NCI-H2081 treated with DMSO at 0.1 percent for 48 hours (cell line): ENCODE data around the gene UBL7.

Experiments
- DNase-seq: peaks from one replicate; lab custom pipeline; 2025; lab: John Stamatoyannopoulos, UW

Gene UBL7

DNA sequence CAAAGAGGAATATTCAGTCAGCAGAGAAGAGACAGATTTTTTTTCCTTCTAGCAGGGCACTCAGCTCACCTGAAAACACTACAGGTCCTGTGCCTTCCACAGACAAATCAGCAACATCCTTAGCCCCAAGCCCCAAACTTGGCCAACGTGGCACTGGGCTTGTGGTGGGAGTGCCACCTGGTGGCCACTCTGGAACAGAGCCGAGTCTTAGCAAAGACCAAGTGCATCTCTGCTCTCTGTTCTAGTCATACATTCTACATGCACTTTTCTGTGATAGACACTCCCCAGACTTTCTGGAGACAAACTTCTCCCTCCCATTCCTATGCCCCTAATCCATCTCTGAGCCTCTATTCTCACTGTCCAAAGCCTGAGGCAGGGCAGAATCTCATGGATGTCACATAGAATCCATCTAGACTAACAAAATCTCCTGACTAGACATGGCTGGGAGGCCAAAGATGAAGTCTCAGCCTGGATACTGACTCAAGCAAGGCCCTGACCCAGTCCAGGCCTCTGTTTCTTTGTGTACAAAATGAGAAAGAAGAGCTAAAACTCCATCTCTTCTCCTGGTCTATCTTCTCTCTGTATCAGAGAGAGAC, 22.1 kb downstream of the UBL7 start:
- no peak for DNase-seq

DNA sequence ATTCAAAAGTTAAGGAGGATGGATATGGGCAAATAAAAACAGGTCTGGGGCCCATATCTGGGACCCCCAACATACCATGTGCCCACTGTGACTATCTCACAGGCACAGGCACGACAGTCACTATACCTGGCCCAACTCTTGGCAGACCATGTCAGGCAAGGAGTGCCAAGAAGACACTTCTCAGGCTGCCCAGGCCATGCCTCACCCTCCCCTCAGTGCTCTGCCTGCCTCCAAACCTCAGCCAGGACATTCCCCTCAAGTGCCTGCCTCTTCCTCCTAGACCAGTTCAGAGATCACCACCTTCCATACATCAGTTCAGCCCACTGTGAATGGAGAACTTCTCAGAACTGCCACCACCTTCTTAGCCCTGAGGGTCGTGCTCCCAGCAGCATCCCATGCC, 22.8 kb downstream of the UBL7 start:
- no peak for DNase-seq

DNA sequence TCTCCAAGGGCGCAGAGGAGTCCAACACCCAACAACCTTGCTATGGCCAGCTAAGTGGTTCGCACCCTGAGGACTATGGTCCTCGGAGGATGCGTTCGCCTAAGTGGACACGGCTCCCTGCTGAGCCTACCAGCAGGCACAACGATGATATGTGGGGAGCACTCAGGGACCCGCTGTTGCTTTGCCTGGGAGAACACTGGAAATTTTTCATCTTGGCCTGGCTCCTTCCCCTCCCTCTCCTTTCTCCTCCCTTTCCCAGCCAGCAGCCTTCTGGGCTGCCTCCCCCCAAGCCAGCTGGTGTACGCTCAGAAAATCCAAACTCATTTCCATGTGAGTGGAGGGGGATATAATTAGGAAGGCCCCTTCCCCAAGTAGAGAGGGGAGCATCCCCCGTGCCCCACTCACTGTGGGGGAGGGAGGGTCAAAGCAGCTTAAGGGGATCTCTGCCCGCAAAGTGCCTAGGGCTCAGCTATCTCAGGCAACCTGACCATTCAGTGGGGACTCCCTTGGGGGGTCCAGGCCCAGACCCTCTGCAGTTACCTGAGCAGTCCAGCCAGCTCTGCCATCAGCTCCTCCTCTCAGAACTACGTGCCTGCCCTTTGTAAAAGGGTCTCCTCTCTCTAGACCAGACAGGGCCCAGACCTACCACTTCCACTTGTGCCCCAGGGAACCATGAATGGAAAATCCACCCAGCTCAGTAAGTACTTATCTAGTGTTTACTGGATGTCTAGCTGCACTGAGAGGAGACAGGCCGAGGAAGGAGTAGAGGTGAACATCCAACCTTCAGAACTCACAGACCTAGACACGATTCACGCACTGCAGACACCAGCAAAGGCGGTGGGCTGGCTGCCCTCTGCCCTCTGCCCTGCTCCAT, 26.5 kb downstream of the UBL7 start:
- no peak for DNase-seq

DNA sequence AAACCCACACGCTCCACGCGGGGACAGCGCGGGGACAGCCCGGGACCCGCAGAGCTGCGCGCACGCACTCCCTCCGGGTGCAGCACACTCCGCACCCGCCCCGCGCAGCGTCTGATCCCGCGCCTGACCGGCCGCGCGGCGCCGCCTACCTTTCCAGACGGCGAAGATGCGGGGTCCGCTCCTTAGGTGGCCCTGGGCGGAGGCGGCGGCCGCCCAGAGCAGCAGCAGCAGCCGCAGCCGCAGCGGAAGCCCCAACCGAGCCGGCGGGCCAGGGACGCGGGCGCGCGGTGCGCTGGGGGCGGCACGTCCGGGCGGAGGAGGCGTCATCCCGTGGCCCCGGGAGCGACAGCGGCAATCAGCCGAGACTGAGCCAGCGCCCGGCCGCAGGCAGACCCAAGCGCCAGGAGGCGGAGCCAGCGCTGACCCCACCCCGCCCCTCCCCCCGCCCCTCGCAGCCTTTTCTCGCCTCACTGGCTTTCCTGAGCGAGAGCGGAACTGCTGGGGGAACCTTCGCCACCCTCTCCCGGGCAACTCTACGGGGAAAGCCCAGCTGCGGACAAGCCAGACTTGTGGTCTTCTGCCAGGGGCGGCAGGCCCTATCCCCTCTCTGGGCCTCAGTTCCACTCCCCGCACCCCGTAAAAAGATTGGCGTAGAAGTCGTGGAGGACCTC, 27.2 kb downstream of the UBL7 start, which contains the start of gene SEMA7A:
SEMA7A (minus strand) TSS at position 367 of the 671 bp plus-strand sequence; CDS start at position 327, 40 bp downstream.
- no peak for DNase-seq

DNA sequence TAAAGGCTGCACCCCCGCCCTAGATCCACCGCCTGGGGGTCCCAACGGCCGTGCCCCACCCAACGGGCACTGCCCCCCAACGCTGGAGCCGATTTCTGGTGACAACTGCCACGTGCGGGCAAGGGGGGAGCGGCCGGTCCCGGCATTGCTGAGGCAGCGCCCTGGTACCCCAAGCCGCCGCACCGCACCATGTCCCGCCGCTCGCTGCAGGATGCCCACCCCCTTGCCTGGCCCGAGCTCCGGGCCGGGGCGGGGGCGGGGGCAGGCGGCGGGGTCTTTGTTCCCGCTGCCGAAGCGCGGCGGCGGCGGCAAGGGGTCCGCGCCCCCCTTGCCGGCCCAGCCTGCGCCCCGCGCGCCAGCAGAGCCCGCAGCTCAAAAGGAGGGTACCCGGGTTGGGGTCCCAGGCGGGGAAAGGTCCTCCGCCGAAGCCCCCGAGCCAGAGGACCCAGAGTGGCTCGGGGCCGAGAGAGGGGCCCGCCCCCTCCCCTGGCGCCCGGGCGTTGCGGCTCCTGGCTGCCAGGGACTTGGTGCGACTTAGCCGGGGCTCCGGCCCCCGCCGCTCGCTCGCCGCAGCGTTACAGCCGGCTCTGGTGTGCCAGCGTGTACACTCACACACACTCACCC, 27.9 kb downstream of the UBL7 start:
- DNase-seq: no peak

DNA sequence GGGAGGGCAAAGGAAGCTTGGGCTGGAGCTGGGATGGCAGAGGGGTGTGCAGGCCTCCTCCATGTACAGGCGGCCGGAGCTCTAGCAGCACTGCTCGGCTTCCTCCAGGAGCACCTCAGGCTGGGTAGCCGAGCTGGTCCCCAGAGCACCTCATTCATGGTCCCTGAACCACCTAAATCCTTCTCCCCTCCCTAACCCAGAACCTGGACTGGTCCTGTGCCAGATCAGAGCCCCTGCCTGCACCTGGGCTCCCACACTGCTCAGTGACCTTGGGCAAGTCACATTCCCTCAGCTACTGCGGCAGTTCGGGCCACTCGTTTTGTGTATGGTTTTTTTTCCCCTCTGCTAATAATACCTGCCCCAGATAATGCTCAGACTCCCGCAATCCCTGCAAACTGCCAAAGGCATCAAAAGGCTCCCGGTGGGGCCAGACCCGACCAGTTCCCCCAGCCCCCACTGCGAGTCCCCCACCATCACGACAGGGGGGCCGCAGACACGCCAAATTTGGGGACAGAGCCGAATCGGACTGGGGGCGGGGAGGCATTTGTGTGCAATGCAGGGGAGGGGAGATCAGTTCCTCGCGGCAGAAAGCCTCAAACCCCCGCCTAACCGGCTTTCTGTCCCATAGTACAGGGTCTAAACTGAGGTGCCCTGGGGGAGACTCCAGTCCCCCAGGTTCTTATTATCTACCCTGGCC, 28.5 kb downstream of the UBL7 start:
- DNase-seq: no peak

DNA sequence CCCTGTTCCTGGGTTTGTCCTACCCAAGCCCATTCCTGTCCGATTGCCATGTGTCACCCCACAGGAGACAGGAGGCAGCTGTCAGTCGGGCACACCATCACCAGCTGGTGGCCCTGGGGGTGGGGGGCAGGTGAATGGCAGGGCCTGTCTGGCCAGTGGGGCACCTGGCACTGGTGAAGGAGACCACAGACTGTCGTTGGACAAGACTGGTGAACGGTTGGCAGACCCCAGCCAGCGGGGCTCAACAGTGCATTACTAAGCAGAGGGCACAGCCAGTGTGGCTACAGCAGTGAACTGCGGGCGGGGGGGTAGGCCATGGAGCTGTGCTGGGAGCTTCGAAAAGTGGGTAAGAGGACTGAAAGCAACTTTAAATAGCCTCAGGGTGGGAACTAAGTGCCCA, 29.3 kb downstream of the UBL7 start:
- DNase-seq: no peak

DNA sequence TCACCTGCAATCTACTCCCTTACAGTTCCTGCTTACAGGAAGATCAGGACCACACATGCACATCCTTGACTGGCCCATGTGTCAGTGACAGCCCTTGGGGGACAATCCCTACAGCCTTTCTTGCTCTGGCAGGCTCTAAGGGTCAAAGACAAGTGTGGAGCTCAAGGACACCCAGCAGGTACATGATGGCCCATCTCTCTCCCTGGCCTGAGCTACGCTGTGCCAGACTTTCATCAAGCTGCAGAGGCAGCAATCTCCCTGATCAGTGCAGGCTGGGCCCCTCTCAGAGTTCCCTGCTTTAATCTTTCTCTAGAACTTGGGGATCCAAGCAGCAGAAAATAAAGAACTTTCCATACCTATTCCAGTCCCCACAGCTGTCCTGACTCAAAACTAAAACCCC, 29.8 kb downstream of the UBL7 start:
- no peak for DNase-seq

DNA sequence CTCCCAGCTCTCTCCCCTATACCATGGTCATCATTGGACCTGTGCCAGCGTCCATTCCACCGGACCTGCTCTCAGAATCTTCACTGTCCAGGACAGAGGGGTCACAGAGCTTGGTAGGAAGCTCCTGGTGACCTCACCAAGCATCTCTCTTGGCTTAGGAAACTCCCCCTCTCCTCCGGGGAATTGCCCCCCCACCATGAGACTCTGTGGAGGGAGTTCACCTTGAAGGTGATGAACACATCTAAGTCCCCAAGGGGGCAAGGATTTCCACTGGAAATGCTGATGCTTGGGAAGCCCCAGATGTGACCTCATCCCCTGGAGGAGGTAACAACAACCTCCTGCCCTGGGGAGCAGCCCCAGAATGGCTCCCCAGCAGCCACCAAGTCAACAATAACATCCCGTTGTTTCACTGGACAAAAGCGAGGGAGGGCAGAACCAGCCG, 30.4 kb downstream of the UBL7 start:
- DNase-seq: no peak

DNA sequence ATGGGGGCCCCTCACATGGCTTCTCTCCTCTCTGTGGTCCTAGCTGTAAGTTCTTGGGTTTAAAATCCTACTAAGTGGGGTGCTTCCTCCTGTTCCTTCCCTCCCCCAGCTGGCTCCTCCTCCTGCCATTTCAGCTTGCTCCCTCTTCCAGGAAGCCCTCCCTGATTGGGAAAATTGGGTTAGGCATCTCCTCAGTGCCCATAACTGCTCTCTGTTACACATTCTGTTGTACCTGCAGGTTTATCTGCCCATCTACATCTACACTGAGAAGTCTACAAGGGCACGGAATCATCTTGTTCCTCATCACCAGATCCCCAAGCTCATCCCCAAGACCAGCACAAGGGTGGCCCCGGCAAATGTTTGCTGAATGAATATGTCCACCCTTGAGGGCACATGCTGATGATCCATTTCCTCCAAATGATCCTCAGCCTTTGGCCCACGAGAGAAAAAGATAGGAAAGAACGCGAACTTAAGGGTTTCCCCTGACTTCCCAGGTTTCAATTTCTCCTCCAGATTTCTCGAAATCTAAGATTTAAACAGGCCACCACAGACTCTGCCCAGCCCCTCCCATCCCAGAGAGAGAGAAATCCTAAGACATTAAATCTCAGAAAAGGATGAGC, 31.1 kb downstream of the UBL7 start:
- no peak for DNase-seq

DNA sequence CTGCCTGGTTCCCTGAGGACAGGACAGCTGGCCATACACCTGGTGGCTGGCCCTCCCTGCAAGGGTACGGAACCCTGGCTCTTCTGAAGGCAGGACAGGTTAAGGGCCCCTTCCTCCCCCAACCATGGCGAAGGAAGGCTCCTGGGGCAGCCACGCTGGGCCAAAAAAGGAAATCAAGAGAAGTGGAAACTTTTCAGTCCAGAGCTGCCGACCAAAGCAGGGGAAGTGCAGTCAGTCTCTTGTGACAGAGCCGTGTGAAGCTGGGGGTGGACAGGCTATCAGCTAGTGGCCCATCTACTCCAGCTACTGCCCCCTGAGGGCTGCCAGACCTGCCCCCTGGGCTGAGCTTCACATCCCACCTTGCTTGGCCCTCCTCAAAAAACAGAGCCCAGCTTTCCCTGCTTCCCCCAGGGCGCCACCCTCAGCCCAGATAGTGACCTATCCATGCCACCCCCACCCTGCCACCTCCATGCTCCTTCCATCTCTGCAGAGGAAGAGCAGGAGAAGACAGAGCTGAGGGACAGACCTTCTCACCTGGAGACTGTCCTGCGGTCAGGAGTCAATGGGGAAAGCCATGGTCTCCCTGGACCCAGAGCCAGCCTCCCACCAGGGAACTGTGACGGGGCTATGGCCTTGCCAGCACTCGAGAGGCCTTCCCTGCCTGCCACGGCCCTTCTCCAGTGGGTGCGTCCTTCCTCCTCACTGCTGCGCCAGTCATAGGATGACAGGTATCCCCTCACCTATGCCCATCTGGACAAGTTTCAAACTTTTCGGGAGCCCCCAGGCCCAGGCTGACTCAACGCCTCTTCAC, 31.8 kb downstream of the UBL7 start:
- DNase-seq: no peak

DNA sequence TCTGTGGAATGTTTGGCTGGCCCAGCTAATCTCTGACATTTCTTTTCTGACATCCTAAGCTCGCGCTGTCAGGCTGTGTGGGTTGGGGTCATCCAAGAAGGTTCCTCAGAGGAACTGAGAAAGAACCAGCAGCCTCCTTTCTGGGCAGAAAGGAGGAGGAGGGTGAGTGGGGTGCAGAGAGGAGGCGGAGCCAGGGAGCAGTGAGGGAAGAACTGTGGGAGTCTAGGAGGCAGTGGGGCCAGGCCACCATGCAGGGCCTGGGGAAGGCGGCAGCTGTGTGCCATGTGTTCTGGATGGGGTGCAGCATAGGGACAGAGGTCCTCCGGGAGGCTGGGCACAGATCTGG, 32.5 kb downstream of the UBL7 start:
- DNase-seq: no peak

DNA sequence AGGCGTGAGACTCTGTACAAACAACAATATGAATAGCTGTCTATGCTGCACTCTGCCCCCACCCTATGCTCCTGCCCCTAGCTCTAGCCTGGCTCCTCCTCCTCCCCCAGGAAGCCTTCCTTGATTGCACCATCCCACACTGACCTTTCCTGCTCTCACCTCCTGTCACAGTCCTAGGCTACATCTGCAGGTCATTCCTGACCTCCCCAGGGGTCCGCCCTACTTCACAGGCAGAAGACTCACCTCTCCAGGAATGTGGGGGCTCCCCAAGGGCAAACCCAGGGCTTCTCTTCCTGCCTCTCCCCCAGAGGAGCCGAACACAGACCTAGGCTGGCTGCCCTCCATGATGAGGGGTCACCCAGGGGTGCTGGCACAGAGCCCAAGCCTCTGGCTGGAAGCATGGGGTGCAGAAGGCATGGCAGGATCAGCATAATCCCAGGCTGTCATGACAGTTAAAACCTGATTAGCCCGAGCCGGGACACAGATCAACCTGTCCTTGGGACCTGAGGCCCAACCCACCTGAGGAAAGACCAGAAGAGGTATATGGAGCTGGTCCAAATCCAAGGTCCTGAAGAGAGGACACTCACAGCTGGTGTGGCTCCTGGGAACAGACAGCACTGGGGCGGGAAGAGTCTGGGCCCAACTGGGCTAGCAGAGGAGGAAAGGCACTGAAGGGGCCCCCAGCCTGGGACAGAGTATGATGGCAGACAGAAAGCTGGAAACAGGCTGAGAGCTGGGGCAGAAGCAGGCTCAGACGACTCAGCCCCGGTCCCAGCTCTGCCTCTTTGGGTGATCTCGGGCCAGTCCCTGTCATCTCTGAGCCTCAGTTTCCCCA, 33.1 kb downstream of the UBL7 start:
- DNase-seq: no peak

DNA sequence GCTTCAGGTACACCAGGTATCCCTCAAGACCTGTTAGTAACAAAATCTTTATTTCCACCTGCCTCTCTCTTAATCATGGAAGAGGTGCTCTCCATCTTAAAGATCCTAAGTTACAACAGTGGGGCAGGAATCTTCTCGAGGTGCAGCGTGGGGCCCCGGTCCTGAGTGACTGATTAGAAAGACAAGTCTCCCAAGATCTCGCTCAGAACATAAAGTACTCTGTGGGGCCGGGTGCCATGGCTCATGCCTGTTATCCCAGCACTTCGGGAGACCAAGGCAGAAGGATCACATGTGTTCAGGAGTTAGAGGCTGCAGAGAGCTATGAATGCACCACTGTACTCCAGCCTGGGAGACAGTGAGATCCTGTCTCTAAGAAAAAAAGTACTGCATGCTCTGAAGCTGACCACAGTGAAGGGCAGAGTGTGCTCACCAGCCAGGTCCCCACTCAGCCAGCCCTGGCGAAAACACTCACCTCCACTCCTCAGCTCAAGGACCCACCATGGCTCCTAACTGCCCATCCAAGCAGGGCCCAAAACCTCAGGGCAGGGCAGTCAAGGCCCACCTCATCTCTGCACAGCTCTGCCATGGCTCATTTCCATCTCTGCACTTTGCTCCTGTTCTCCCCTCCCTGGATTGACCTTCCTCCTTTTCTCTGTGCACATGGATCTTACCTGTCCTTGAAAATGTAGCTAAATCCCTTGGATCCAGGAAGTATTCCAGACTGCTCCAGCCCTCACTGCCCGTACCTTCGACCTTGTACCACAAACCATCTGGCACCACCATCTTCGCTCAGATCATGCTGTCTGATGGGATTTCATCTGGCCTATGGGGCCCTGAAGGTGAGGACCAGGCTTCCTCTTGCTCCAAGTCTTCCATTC, 34.3 kb downstream of the UBL7 start:
- DNase-seq: no peak

DNA sequence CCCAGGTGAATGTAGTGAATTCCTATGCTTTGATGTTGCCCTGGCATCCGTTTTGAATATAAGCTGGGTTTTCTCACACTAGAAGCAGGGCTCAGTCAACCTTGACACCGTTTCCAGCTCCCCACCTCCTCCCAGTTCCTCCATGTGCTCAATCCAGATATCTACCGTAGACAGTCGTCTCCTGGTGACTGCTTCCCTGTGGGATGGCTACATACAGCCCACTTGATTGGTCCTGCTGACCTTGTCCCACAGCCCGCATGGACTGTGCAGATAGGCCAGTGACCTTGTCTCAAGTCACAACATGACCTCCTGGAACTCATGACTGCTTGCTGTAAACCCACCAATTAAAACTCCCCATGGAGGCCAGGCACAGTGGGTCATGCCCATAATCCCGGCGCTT, 35.3 kb downstream of the UBL7 start:
- no peak for DNase-seq

DNA sequence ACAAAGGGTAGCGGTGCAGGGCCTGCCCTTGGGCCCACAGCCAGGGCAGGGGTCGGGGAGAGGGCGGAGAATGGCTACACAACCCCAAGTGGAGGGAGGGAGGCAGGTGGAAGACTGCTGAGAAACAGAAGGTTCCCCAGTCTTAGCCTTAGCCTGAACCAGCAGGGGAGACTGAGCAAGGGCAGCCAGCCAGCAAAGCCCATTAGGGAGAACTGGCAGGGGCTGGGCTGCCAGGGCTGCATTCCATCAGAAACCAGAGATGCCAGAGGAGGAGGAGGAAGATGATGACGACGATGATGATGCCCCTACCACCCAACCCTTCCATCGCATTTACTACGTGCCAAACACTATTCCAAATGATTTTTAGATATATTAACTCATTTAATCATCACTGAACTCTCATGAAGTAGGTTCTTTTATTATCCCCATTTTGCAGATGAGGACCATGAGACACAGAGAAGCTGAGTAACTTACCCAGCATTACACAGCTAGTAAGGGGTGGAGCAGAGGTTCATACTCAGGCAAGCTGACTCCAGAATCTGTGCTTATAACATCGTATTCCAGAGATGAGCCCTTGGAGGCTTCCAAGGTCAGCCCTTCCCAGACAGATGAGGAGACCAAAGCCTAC, 35.9 kb downstream of the UBL7 start:
- DNase-seq: no peak

DNA sequence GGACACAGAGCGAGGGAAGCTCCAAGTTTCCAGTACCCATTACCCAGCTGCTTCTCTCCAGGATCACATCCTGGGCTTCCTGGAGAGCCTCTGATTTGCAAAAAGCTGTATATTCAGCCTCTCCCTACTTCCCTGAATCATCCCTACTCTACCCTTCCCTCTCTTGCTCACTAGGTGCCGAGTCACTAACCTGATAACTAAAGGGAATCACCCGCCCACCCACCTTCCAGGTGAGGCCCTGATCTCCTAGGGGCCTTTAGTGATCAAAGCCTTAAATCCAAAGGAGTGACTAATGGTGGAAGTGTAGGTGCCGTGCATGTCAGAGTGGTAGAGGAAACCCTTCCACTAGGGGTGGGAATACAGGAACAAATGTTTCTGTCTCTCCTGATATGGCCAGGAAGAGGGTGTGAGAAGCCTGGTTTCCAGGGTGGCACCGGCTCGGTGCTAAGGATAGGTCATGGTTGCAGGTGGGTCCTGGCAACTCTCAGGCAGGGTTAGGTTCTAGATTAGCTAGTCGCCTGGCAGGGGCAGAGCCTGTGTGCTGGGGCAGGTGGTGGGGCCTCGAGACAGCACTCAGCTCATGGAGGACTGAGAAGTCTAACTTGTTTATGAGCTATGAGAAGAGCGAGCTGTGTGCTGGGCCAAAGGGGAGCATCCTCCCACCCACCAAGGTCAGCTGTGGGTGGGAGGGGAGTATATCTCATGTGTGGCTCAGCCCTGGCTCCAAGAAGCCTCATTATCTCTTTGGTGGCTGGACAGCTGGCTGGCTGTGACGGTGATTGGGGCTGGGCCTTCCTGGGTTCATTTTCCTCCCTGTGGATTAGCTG, 37.3 kb downstream of the UBL7 start:
- no peak for DNase-seq
